HTR-8/SVneo (cell line): ENCODE results near the gene STX7.

ENCODE experiments used
- DNase-seq: peaks from one replicate; pipeline ENCODE4 v3.0.0; 2011; ENCODE audit warnings: low spot score, mixed read lengths; ENCODE audit not compliant: insufficient read length
- FAIRE-seq: peaks from 2 replicates; lab custom pipeline; 2011; peaks lifted over from hg19 to GRCh38; lab: Jason Lieb, UNC

Gene STX7

DNA sequence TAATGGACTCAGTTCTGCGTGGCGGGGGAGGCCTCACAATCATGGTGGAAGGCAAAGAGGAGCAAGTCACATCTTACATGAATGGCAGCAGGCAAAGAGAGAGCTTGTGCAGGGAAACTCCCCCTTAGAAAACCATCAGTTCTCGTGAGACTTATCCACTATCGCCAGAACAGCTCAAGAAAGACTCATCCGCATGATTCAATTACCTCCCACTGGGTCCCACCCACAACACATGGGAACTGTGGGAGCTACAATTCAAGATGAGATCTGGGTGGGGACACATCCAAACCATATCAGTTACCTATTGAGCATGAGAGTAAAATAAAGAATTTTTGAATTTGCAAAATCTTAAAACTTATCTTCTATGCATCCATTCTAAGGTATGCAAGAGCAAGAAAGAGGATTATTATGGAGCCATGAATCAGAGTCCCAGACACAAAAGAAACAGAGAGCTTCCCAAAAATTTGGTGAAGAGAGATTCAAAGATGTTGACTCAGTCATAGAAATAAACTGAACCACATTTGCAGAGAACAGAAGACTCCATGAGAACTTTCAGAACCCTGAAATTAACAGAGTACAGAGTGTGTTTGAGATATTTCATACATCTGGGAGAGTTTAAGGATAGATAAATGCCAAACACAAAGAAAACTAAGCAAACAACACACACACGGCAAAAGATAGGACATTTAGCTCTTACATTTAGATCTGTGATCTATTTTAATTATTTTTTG is 94.5 kb downstream of the STX7 start:
- no peak for FAIRE-seq
- DNase-seq, result no peak

DNA sequence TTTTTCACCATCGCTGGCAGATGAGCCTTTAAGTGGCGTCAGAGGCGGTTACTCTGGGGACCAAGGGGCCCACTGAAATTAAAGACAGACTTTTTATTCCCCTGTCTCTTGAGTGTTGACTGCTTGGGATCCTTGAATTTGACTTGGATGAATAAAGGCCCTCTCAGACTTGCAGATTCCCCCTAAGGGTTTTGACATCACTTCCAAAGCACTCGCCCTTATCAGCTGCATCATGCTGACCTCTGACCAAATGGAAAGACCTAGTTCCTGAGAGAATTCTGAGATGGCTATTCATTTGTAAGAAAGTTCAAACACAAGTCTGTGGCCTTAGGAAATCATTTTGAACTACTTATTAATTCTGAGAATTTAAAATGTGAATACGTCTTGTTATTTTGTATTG is 98.2 kb downstream of the STX7 start:
- no peak for DNase-seq
- FAIRE-seq, result no peak

DNA sequence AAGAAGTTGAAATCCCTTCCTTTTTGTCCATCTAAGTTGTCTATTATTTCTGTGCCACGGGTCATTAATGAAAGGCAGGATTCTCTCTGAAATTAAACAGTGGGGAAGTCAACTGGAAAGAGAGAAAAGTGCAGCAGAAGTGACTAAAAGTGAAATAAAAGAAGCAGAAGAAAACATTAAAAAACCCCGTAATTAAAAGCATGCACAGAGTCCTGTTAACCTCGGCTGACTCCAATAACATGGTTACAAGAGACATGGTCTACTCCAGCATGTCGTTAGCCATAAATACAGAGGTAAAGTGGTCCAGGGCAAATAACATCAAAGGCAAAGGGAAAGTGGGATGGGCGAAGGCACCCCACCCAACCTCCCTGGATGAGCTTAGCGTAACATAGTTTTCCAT is 98.6 kb downstream of the STX7 start:
- DNase-seq (no peak), FAIRE-seq (no peak)

DNA sequence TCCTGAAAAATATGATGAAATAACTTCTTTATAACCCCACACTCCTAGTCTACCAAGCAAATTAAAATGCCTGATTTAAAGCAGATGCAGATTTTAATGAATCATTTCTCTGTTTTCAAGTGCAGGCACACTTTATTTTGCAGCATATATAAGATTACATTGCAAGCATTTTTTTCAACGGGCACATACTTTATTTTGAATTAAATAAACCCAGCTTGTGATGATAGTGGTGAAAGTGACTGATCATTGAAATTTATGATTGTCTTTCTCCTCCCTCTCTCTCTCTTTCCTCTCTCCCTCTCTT is 99.5 kb downstream of the STX7 start:
- DNase-seq (no peak), FAIRE-seq (no peak)

DNA sequence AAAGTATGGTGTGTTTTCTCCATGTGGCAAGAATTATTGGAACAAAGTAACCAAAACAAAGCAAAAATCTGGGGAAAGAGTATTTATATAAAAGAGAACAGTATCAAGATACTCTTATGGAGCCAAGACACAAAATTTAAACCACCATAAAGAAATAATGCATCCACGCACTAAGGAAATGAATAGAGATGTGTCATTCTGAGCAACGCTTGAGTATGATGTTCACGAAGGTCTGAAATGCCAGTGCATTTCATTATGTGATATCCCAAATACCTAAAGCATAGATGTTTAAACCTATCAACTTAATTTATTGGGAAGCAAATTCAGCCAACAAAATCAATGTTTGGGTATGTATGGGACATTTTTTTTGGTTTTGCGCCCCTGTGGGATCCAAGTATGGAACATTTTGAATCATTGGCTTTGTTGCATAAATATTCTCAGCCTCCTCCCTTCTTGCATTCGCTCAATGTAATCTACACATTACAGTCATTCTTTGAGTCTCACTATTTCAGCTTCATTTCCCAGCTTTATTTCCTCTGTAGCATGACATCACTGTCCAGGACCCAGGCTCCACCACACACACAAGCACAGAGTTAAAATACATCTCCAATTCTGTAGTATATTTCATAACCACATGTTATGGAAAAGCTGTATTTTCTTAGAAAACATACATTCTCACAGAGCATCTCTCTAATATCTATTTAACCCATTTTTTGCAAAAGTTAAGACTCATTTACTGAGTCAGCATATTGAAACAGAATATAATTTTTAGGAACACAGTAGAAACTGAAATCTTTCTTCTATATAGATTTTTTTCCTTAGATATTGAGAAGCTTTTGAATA is 100.0 kb downstream of the STX7 start:
- DNase-seq (no peak), FAIRE-seq (no peak)

DNA sequence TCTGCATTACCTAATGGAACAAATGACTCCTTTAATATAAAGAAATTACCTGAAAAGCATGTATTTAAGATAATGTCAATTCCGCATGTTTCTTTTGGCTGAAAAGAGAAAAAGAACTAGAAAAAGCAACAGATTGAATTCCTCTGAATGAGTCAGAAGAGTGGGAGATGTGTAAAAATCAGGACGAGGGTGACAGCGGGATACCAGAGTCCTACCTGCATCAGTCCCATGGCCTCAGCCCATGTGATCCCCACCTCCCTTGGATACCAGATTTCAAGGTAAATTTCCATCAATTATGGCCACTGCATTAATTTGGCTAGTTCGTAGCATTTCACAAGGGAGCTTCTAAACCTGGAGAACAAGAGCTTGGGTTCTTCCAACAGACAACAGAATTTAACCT is 101.6 kb downstream of the STX7 start:
- FAIRE-seq (no peak), DNase-seq (no peak)

DNA sequence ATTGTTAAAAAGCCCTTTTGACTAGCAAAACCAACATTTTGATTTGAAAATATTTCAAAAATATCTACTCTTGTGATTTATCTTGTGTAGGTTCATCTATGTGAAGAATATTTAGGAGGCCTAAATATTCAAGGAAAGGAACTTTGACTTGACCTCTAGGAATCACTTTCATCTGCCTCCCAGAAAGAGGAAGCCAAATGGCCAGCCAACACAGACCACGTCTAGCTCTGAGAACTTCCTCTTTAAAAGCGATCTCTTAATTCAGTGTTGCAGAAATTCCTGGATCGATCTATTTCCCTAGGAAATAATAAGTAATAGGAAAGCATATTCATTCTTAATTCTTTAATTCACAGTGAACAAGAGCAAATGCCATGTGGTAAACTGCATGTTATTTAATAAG is 102.1 kb downstream of the STX7 start:
- FAIRE-seq (no peak), DNase-seq (no peak)

DNA sequence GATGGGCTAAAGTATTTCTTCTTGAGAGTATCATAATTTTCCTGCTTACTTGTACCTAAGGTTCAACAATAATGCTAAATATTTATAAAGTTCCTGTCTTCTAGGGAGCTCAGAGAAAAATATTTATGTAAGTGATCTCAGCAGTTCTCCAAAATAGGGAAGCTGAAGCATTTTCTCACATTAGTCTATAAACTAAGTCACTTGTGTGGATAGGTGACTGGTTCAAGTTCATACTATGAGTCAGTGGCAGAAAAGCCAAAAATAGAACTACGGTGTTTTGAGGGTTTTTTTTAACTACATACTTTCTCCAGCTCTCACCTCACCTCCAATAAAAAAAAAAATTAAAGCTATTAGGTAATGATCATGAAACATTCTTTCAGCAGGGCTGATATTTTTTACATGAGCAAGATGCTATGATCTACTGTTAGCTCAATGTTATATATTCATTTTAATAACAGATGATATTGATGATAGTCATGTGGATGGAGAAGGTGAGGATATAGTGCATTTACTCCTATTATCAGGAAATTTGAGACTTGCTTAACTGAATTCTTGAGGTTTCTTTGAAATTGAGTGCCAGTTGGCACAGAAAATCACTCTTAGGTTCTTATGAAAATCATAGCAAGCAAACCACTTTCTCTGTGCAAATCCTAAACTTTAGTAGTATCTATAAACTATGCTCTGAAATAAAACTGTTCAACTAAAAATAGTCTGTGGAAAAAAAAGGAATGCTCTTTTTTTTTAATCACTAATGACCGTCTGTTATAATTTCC is 107.6 kb downstream of the STX7 start:
- FAIRE-seq (no peak), DNase-seq (no peak)

DNA sequence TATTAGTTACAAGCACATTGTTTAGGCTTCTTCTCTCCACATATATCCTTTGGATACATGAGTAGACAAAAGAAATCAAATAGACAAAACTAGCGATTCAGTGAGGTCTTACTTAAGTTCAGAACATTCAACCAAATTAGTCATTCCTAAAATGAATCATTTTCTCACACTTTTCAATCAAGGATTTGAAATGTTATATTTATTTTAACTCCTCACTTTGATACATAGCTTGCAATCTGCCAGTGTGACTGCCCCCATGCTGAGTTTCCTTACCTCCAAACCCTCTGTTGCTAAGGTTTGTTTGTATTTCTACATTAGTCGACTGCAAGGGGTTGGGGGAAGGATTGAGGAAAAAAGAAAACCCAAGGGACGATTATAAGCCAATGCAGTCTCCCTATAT is 108.2 kb downstream of the STX7 start:
- DNase-seq (no peak), FAIRE-seq (no peak)

DNA sequence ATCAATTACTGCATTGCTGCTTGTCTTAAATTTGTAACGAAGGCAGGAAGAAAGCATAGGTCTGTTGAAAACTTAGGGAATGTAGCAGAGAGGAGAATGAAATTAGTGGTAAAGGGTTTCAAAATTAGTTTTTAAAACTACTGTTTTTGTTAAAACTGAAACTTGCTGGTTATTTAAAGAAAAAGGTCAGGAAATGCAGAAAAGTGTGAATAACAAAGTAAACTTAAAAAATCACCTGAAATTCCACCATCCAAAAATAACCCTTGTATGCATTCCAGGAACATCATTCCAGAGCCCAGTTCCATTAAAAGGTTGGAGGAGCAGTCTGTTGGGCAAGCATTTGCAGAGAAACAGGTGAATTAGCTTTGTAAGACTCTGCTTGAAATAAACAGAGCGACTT is 108.6 kb downstream of the STX7 start:
- DNase-seq (no peak), FAIRE-seq (no peak)

DNA sequence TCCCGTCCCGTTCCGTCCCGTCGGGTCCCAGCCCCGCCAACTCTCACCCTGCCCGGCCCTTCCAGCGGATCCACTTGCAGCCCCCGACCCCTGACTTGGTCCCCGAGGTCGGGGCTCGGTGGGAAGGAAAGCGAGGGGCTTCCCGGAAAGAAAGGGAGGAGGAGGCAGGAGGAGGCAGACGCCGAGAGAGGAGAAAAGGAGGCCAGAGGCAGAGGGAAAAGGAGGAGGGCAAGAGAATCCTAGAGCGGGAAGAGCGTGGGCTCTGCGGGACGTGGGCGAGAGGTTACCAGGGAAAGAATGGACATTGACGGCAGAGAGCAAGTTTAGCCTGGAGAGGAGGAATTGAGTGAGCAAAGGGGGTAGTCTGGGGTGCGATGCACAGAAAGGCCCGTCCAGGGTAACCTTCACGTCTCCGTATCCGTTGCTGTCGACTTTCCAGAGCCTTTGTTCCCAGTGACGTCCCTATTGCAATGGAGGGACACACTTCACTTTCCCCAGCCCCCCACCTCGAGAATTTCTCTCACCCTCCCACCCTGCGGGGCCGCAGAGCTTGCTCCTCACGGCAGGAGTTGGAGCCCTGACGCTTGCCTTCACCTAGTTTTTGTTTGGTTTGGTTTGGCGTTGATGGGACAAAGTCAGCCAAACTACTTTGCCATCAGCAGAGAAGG is 111.2 kb downstream of the STX7 start:
- no peak for DNase-seq

DNA sequence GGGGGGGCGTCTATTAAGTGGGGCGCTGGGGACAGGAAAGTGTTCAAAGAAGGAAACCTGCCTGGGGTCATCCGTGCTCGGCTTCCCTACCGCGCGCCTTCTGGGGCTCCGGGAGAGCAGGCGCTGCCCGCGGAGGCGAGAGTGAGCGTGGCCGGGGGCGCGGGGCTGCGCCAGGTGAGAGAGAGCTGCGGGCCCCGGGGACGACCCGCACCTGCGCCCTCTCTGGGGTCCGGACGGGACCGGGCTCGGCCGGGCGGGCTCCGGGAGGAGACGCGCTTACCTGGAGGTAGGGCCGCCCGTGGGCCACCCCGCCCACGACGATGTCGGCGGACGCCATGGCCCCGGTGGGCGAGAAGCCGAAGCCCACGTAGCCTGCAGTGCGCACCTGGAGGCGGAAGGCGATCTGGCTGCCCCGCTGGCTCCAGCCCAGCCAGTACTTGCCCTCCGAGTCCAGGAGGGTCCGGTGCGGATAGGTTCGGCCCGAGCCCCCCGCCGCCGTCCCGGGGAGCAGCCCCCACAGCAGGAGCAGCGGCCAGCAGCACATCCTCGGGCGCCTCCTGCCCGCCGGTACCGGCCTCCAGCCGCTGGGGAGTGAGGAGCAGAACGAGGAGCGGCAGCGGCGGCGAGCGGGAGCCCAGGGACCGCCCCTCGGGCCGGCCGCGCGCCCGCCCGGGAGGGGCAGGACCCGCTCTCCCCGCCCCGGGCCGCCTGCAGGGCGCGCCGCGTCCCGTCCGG is 111.9 kb downstream of the STX7 start, which contains the start of gene MOXD1:
Gene MOXD1 (minus strand): TSS at position 593 of the 735 bp plus-strand sequence. CDS start 49 bp downstream, at position 544.
- FAIRE-seq (no peak), DNase-seq (peak; percentile 41)

More for the DNA sequence above, 111.2 kb downstream of the STX7 start:
- FAIRE-seq, result no peak

DNA sequence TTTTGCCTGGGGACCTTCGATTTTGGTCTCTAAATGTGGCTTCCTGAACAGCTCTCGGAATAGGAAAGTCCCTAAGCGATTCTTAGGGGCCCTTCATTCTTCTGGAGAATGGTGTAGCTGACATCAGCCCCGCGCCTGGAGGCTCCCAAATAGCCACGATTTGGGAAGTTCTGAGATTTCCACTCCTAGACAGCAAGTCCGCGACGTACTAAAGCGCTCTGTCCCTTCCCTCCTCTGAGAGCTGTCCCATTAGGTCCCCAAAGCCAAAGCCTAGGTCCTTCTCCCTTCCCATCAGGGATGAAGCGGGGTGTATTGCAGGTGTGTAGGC is 112.4 kb downstream of the STX7 start:
- no peak for FAIRE-seq
- no peak for DNase-seq

DNA sequence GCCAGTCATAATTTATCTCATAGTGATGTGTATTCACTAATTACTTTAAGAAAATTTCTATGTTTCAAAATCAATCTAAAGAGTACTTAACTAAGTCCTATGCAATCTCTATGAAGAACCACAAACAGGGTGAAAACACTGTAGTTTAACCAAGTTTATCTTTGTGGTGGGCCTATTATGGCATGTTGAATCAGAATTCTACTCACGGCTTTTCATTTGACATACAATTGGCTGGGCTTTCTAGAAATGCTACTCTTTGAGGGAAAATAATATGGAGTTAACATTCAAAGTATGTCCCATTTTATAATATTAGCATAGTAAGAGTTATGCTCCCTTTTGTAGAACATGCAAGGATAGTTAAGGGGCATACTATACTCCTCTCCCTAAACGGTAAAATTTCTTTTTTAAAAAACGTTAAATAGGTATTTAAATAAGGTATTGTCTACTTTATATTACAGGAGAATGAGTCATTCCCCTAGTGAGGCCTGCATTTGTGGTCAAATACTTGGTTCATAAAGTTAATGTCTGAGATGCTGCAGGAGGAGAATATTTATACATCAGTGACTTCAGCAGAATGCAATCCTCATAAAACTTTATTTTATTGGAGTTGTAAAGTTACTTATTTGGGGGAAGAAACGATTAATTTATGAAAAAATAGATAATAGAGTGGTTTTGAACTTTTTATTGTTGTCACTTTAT is 113.4 kb downstream of the STX7 start:
- DNase-seq (no peak), FAIRE-seq (no peak)
